ENCODE results near the gene UHRF1.

- TF ChIP-seq CTCF (IDR thresholded peaks at IDR 0.05; ENCODE audit: low read depth, low read length) (no peak), EZH2phosphoT487 (IDR thresholded peaks at IDR 0.05; ENCODE audit: low read depth) (no peak)
These were observed 82.2 kb downstream of the UHRF1 start for GRCh38 chr19:4991538-4991937.
